ENCODE data around the gene HID1.

The HID1 gene

GRCh38 chr17:74935585-74936469, 36.7 kb downstream of the HID1 start, which contains the start of gene OTOP3:
TSS of gene OTOP3 (plus strand) at chr17:74935898. CDS start at chr17:74935922, 24 bp downstream.
- no peaks in the 10 kb centered on the region for H3K36me3 Mint-ChIP-seq (ENCODE audit: low read depth)
- H3K9me3 Mint-ChIP-seq: no peaks in the 10 kb centered on the region
- no peak within 1 kb of the TSS for H3K27ac Mint-ChIP-seq
- no peaks in the 10 kb centered on the region for H3K4me1 Mint-ChIP-seq (ENCODE audit: low read depth)
- no peak within 1 kb of the TSS for H3K4me3 Mint-ChIP-seq
- peaks cover 70% of the 10 kb centered on the region for H3K27me3 Mint-ChIP-seq

- Mint-ChIP-seq H3K4me3 (no peak overlapping the region), H3K36me3 (ENCODE audit: low read depth) (no peaks in the 10 kb centered on the region), H3K27ac (no peak overlapping the region), H3K27me3 (peaks cover 74% of the 10 kb centered on the region), H3K9me3 (no peaks in the 10 kb centered on the region), H3K4me1 (ENCODE audit: low read depth) (no peaks in the 10 kb centered on the region)
These were observed 37.5 kb downstream of the HID1 start for GRCh38 chr17:74935048-74935447.

GRCh38 chr17:74930535-74931036, 42.0 kb downstream of the HID1 start:
- Mint-ChIP-seq H3K4me3 (no peak overlapping the region), H3K36me3 (ENCODE audit: low read depth) (no peaks in the 10 kb centered on the region), H3K27ac (no peak overlapping the region), H3K9me3 (no peaks in the 10 kb centered on the region), H3K27me3 (peaks cover 71% of the 10 kb centered on the region), H3K4me1 (ENCODE audit: low read depth) (no peaks in the 10 kb centered on the region)

GRCh38 chr17:74928786-74929185, 43.8 kb downstream of the HID1 start:
- Mint-ChIP-seq H3K27ac (no peak overlapping the region), H3K4me1 (ENCODE audit: low read depth) (no peaks in the 10 kb centered on the region), H3K4me3 (no peak overlapping the region), H3K9me3 (no peaks in the 10 kb centered on the region), H3K27me3 (peaks cover 78% of the 10 kb centered on the region), H3K36me3 (ENCODE audit: low read depth) (no peaks in the 10 kb centered on the region)

GRCh38 chr17:74925242-74925641, 47.3 kb downstream of the HID1 start:
- no peak overlapping the region for H3K4me3 Mint-ChIP-seq
- no peaks in the 10 kb centered on the region for H3K4me1 Mint-ChIP-seq (ENCODE audit: low read depth)
- no peaks in the 10 kb centered on the region for H3K36me3 Mint-ChIP-seq (ENCODE audit: low read depth)
- H3K27ac Mint-ChIP-seq: no peak overlapping the region
- peaks cover 58% of the 10 kb centered on the region for H3K27me3 Mint-ChIP-seq
- no peaks in the 10 kb centered on the region for H3K9me3 Mint-ChIP-seq

- H3K4me1 Mint-ChIP-seq (ENCODE audit: low read depth): no peaks in the 10 kb centered on the region
- H3K4me3 Mint-ChIP-seq: no peak within 1 kb of the TSS
- H3K36me3 Mint-ChIP-seq (ENCODE audit: low read depth): no peaks in the 10 kb centered on the region
- H3K27me3 Mint-ChIP-seq: peaks cover 51% of the 10 kb centered on the region
- no peak within 1 kb of the TSS for H3K27ac Mint-ChIP-seq
- H3K9me3 Mint-ChIP-seq: no peaks in the 10 kb centered on the region
These were observed 48.2 kb downstream of the HID1 start, which contains the start of gene OTOP2 for GRCh38 chr17:74924250-74924948. TSS of gene OTOP2 (plus strand) at chr17:74924273. CDS start at chr17:74924633, 360 bp downstream.

- Mint-ChIP-seq H3K36me3 (ENCODE audit: low read depth) (no peaks in the 10 kb centered on the region), H3K4me1 (ENCODE audit: low read depth) (no peaks in the 10 kb centered on the region), H3K4me3 (no peak overlapping the region), H3K9me3 (no peaks in the 10 kb centered on the region), H3K27me3 (peaks cover 52% of the 10 kb centered on the region), H3K27ac (no peak overlapping the region)
These were observed 48.9 kb downstream of the HID1 start for GRCh38 chr17:74923538-74924249.

- H3K9me3 Mint-ChIP-seq: no peaks in the 10 kb centered on the region
- H3K4me3 Mint-ChIP-seq: no peak within 1 kb of the TSS
- H3K4me1 Mint-ChIP-seq (ENCODE audit: low read depth): no peaks in the 10 kb centered on the region
- no peak within 1 kb of the TSS for H3K27ac Mint-ChIP-seq
- no peaks in the 10 kb centered on the region for H3K36me3 Mint-ChIP-seq (ENCODE audit: low read depth)
- H3K27me3 Mint-ChIP-seq: peaks cover 51% of the 10 kb centered on the region
These were observed 49.6 kb downstream of the HID1 start, which contains the start of gene USH1G for GRCh38 chr17:74922694-74923537. TSS of gene USH1G (minus strand) at chr17:74923255. CDS start at chr17:74923073, 182 bp downstream.

- Mint-ChIP-seq H3K27me3 (peaks cover 46% of the 10 kb centered on the region), H3K36me3 (ENCODE audit: low read depth) (no peaks in the 10 kb centered on the region), H3K4me1 (ENCODE audit: low read depth) (no peaks in the 10 kb centered on the region), H3K27ac (no peak overlapping the region), H3K4me3 (no peak overlapping the region), H3K9me3 (no peaks in the 10 kb centered on the region)
These were observed 50.4 kb downstream of the HID1 start for GRCh38 chr17:74922172-74922571.

GRCh38 chr17:74921769-74922168, 50.8 kb downstream of the HID1 start:
- Mint-ChIP-seq H3K27me3 (peaks cover 46% of the 10 kb centered on the region), H3K36me3 (ENCODE audit: low read depth) (no peaks in the 10 kb centered on the region)

GRCh38 chr17:74921026-74921681, 51.4 kb downstream of the HID1 start:
- Mint-ChIP-seq H3K4me3 (no peak overlapping the region), H3K27me3 (peaks cover 43% of the 10 kb centered on the region), H3K27ac (no peak overlapping the region), H3K36me3 (ENCODE audit: low read depth) (no peaks in the 10 kb centered on the region), H3K4me1 (ENCODE audit: low read depth) (no peaks in the 10 kb centered on the region), H3K9me3 (no peaks in the 10 kb centered on the region)

More at GRCh38 chr17:74921769-74922168, 50.8 kb downstream of the HID1 start:
- Mint-ChIP-seq H3K27ac (no peak overlapping the region), H3K9me3 (no peaks in the 10 kb centered on the region), H3K4me3 (no peak overlapping the region), H3K4me1 (ENCODE audit: low read depth) (no peaks in the 10 kb centered on the region)

GRCh38 chr17:74920642-74921025, 51.9 kb downstream of the HID1 start:
- Mint-ChIP-seq H3K27ac (no peak overlapping the region), H3K4me3 (no peak overlapping the region), H3K4me1 (ENCODE audit: low read depth) (no peaks in the 10 kb centered on the region), H3K27me3 (peaks cover 38% of the 10 kb centered on the region), H3K36me3 (ENCODE audit: low read depth) (no peaks in the 10 kb centered on the region), H3K9me3 (no peaks in the 10 kb centered on the region)

GRCh38 chr17:74920306-74920620, 52.3 kb downstream of the HID1 start:
- H3K4me1 Mint-ChIP-seq (ENCODE audit: low read depth): no peaks in the 10 kb centered on the region
- no peak overlapping the region for H3K27ac Mint-ChIP-seq
- no peak overlapping the region for H3K4me3 Mint-ChIP-seq
- no peaks in the 10 kb centered on the region for H3K9me3 Mint-ChIP-seq
- H3K36me3 Mint-ChIP-seq (ENCODE audit: low read depth): no peaks in the 10 kb centered on the region
- peaks cover 34% of the 10 kb centered on the region for H3K27me3 Mint-ChIP-seq

Measured in stimulated activated naive CD8-positive, alpha-beta T cell treated with anti-CD3 and anti-CD28 coated beads, Interleukin-15, Interleukin-2, amounts not matched to agents 100 ng/mL and 50 ng/mL, for 24 hours (primary cell).